ENCODE data around the gene SYTL4.
A peak's percentile ranks its signal among the peaks of the same experiment; 100 is the strongest.
"Not testable (repeated sequence)": the region's sequence is repeated elsewhere in the genome, so short reads cannot be mapped to it uniquely, and the experiment has no call there.

The SYTL4 gene

GRCh38 chrX:100731441-100732281 is at the start of gene SYTL4:
SYTL4 (minus strand) TSS chrX:100732121; CDS start chrX:100702037, 30,084 bp downstream.
- DNase-seq (ENCODE audit: low read depth), result peak; percentile 61

- not testable (repeated sequence) for DNase-seq (ENCODE audit: low read depth)
Measured at GRCh38 chrX:100769439-100769838, 37.5 kb upstream of the SYTL4 start.

- peak; percentile 73 for DNase-seq (ENCODE audit: low read depth)
Measured at GRCh38 chrX:100768679-100769338, 36.9 kb upstream of the SYTL4 start.

GRCh38 chrX:100750883-100751282 is 19.0 kb upstream of the SYTL4 start:
- DNase-seq (ENCODE audit: low read depth), result peak; percentile 8

GRCh38 chrX:100748108-100748507 is 16.2 kb upstream of the SYTL4 start:
- peak; percentile 79 for DNase-seq (ENCODE audit: low read depth)

- peak; percentile 46 for DNase-seq (ENCODE audit: low read depth)
Measured at GRCh38 chrX:100747703-100748102, 15.8 kb upstream of the SYTL4 start.

GRCh38 chrX:100747090-100747489 is 15.2 kb upstream of the SYTL4 start:
- DNase-seq (ENCODE audit: low read depth), result peak; percentile 13

GRCh38 chrX:100745806-100746537 is 14.1 kb upstream of the SYTL4 start:
- DNase-seq (ENCODE audit: low read depth), result no peak

- DNase-seq (ENCODE audit: low read depth), result no peak
Measured at GRCh38 chrX:100745205-100745604, 13.3 kb upstream of the SYTL4 start.

GRCh38 chrX:100743009-100743607 is 11.2 kb upstream of the SYTL4 start:
- no peak for DNase-seq (ENCODE audit: low read depth)

GRCh38 chrX:100724006-100724405 is 7.9 kb downstream of the SYTL4 start:
- not testable (repeated sequence) for DNase-seq (ENCODE audit: low read depth)

- DNase-seq (ENCODE audit: low read depth), result no peak
Measured at GRCh38 chrX:100721328-100721727, 10.6 kb downstream of the SYTL4 start.

GRCh38 chrX:100720301-100720700 is 11.6 kb downstream of the SYTL4 start:
- DNase-seq (ENCODE audit: low read depth), result peak; percentile 7

GRCh38 chrX:100719139-100719538 is 12.8 kb downstream of the SYTL4 start:
- no peak for DNase-seq (ENCODE audit: low read depth)

GRCh38 chrX:100717363-100717762 is 14.6 kb downstream of the SYTL4 start:
- DNase-seq (ENCODE audit: low read depth), result no peak

- DNase-seq (ENCODE audit: low read depth), result no peak
Measured at GRCh38 chrX:100710816-100711215, 21.1 kb downstream of the SYTL4 start.

- DNase-seq (ENCODE audit: low read depth), result no peak
Measured at GRCh38 chrX:100704581-100705203, 27.2 kb downstream of the SYTL4 start.

- no peak for DNase-seq (ENCODE audit: low read depth)
Measured at GRCh38 chrX:100700809-100701208, 31.1 kb downstream of the SYTL4 start.

GRCh38 chrX:100698551-100698950 is 33.4 kb downstream of the SYTL4 start:
- no peak for DNase-seq (ENCODE audit: low read depth)

GRCh38 chrX:100696699-100697351 is 35.1 kb downstream of the SYTL4 start:
- DNase-seq (ENCODE audit: low read depth), result no peak

- DNase-seq (ENCODE audit: low read depth), result peak; percentile 43
Measured at GRCh38 chrX:100695991-100696390, 35.9 kb downstream of the SYTL4 start.

All from ELR (cell line).